ENCODE results near the gene SLC26A9. TPM values are rescaled to one million over a fixed set of nuclear protein-coding genes. Genes with fewer than 3 reads are reported as not detected.

Gene SLC26A9
- total and polyA plus RNA-seq, 2 experiments from 2014 or later: not detected

DNA sequence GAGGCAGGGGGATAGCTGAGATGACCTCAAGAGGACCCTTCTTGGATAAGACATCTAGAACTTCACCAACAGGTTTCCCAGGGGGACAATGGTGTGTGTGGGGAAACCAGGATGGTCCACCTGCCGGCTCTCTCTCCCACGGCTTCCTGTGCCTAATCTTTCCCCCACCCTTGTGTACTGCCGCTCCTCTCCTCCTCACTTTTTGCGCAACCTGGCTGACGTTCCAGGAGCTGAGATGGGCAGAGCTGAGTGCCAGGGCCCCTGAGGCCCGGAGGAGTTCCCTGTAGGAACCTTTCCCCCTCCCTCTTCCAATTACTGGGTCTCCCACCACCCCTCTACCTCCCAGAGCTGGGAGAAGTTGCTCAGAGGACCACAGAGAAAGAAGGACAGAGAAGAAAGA is 6.9 kb downstream of the SLC26A9 start:
- Histone ChIP-seq H3K79me2 (replicated peaks; ENCODE audit: insufficient read depth) (no peaks in the 10 kb centered on the region), H3F3A (replicated peaks; ENCODE audit: low read depth) (no peaks in the 10 kb centered on the region), H3K4me3 (no peak overlapping the region), H3K4me2 (no peak overlapping the region), H3K4me1 (ENCODE audit: insufficient read depth) (peaks cover 11% of the 10 kb centered on the region), H3K27me3 (ENCODE audit: insufficient read depth) (no peaks in the 10 kb centered on the region), H3K27ac (ENCODE audit: low read depth) (no peak overlapping the region), H2AFZ (no peak overlapping the region), H3K36me3 (ENCODE audit: insufficient read depth) (no peaks in the 10 kb centered on the region), H4K20me1 (replicated peaks; ENCODE audit: insufficient read depth) (no peaks in the 10 kb centered on the region), H3K9me2 (ENCODE audit: insufficient read depth) (peaks cover 8% of the 10 kb centered on the region)
- no peaks in the 10 kb centered on the region for H3K36me3 Mint-ChIP-seq (ENCODE audit: low read depth)
- H3K27ac Mint-ChIP-seq: no peak overlapping the region
- H3K4me1 Mint-ChIP-seq: peaks cover 32% of the 10 kb centered on the region
- H3K4me3 Mint-ChIP-seq: no peak overlapping the region
- no peak for ATAC-seq
- H3K9me3 Mint-ChIP-seq: no peaks in the 10 kb centered on the region; the same call in 2 of the 3 replicates
- H3K27me3 Mint-ChIP-seq (ENCODE audit: insufficient read depth, low read depth, poor library complexity): peaks cover 12% of the 10 kb centered on the region
- TF ChIP-seq CREB1 (CRISPR knock-in tag; IDR thresholded peaks at IDR 0.05; ENCODE audit: low read depth): no peak
- no peak for TF ChIP-seq STAT1 (IDR thresholded peaks at IDR 0.05; ENCODE audit: unreplicated experiment)
- no peak for TF ChIP-seq NANOG (IDR thresholded peaks at IDR 0.05; ENCODE audit: borderline replicate concordance)
- no peak for TF ChIP-seq EZH2phosphoT487 (IDR thresholded peaks at IDR 0.05; ENCODE audit: unreplicated experiment)
- no peak for DNase-seq (ENCODE audit: low spot score)

GRCh38 chr1:205935869-205936268 is 7.4 kb downstream of the SLC26A9 start:
- Mint-ChIP-seq H3K27me3 (ENCODE audit: insufficient read depth, low read depth, poor library complexity) (peaks cover 10% of the 10 kb centered on the region), H3K9me3 (no peaks in the 10 kb centered on the region; the same call in 2 of the 3 replicates), H3K27ac (no peak overlapping the region), H3K4me1 (peaks cover 31% of the 10 kb centered on the region), H3K36me3 (ENCODE audit: low read depth) (no peaks in the 10 kb centered on the region), H3K4me3 (no peak overlapping the region)
- no peak overlapping the region for H3K4me3 ChIP-seq
- H3K4me2 ChIP-seq: no peak overlapping the region
- H3K36me3 ChIP-seq (ENCODE audit: insufficient read depth): no peaks in the 10 kb centered on the region
- ATAC-seq (no peak), DNase-seq (ENCODE audit: low spot score) (no peak)
- peaks cover 11% of the 10 kb centered on the region for H3K4me1 ChIP-seq (ENCODE audit: insufficient read depth)
- no peak overlapping the region for H2AFZ ChIP-seq
- no peaks in the 10 kb centered on the region for H3K79me2 ChIP-seq (replicated peaks; ENCODE audit: insufficient read depth)
- TF ChIP-seq STAT1 (IDR thresholded peaks at IDR 0.05; ENCODE audit: unreplicated experiment): no peak
- TF ChIP-seq NANOG (IDR thresholded peaks at IDR 0.05; ENCODE audit: borderline replicate concordance): no peak
- TF ChIP-seq, protein P1, sequence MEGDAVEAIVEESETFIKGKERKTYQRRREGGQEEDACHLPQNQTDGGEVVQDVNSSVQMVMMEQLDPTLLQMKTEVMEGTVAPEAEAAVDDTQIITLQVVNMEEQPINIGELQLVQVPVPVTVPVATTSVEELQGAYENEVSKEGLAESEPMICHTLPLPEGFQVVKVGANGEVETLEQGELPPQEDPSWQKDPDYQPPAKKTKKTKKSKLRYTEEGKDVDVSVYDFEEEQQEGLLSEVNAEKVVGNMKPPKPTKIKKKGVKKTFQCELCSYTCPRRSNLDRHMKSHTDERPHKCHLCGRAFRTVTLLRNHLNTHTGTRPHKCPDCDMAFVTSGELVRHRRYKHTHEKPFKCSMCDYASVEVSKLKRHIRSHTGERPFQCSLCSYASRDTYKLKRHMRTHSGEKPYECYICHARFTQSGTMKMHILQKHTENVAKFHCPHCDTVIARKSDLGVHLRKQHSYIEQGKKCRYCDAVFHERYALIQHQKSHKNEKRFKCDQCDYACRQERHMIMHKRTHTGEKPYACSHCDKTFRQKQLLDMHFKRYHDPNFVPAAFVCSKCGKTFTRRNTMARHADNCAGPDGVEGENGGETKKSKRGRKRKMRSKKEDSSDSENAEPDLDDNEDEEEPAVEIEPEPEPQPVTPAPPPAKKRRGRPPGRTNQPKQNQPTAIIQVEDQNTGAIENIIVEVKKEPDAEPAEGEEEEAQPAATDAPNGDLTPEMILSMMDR (conservative IDR thresholded peaks at IDR 0.05; ENCODE audit: low read depth in 2 of 2): no peak
- no peak for TF ChIP-seq EZH2 (IDR thresholded peaks at IDR 0.05; ENCODE audit: low read depth, unreplicated experiment)
- no peaks in the 10 kb centered on the region for H4K20me1 ChIP-seq (replicated peaks; ENCODE audit: insufficient read depth)
- no peaks in the 10 kb centered on the region for H3K27me3 ChIP-seq (ENCODE audit: insufficient read depth)
- peaks cover 8% of the 10 kb centered on the region for H3K9me2 ChIP-seq (ENCODE audit: insufficient read depth)
- no peaks in the 10 kb centered on the region for H3F3A ChIP-seq (replicated peaks; ENCODE audit: low read depth)
- no peak overlapping the region for H3K27ac ChIP-seq (ENCODE audit: low read depth)

DNA sequence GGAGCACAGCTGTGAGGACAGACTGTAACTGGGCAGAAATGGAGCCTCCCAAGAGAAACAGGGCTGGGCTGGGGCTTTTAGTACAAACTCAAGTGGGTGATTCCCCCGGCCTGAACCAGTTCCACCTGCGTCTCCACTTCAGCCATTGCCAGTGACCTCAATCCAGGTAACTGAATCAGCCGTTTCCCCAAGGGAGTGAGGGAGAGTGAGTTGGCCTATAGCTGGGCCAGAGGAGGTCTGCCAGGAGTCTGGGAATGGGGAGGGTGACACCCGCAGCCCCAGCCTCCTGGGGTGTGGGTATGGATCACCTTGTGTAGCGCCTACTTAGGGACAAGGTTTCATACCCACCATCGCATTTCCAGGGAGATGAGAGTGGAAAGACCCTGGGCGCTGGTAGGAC is 8.5 kb downstream of the SLC26A9 start:
- H3K36me3 ChIP-seq (ENCODE audit: insufficient read depth): no peaks in the 10 kb centered on the region
- H4K20me1 ChIP-seq (replicated peaks; ENCODE audit: insufficient read depth): no peaks in the 10 kb centered on the region
- Mint-ChIP-seq H3K9me3 (no peaks in the 10 kb centered on the region; the same call in 2 of the 3 replicates), H3K4me1 (peaks cover 20% of the 10 kb centered on the region), H3K27me3 (ENCODE audit: insufficient read depth, low read depth, poor library complexity) (peaks cover 6% of the 10 kb centered on the region), H3K27ac (no peak overlapping the region), H3K4me3 (no peak overlapping the region), H3K36me3 (ENCODE audit: low read depth) (no peaks in the 10 kb centered on the region)
- no peak overlapping the region for H3K4me2 ChIP-seq
- H3K27me3 ChIP-seq (ENCODE audit: insufficient read depth): no peaks in the 10 kb centered on the region
- no peak overlapping the region for H2AFZ ChIP-seq
- H3K27ac ChIP-seq (ENCODE audit: low read depth): no peak overlapping the region
- H3K79me2 ChIP-seq (replicated peaks; ENCODE audit: insufficient read depth): no peaks in the 10 kb centered on the region
- no peak overlapping the region for H3K4me3 ChIP-seq
- DNase-seq (ENCODE audit: low spot score): no peak
- H3K9me2 ChIP-seq (ENCODE audit: insufficient read depth): peaks cover 8% of the 10 kb centered on the region
- no peak for ATAC-seq
- peaks cover 6% of the 10 kb centered on the region; the same call in 1 of the 2 replicates for H3K4me1 ChIP-seq (ENCODE audit: insufficient read depth)
- H3F3A ChIP-seq (replicated peaks; ENCODE audit: low read depth): no peaks in the 10 kb centered on the region
- TF ChIP-seq EZH2phosphoT487 (IDR thresholded peaks at IDR 0.05; ENCODE audit: unreplicated experiment) (no peak), EZH2 (IDR thresholded peaks at IDR 0.05; ENCODE audit: low read depth, unreplicated experiment) (no peak), CREB1 (CRISPR knock-in tag; IDR thresholded peaks at IDR 0.05; ENCODE audit: low read depth) (no peak), NANOG (IDR thresholded peaks at IDR 0.05; ENCODE audit: borderline replicate concordance) (no peak), JUNB (IDR thresholded peaks at IDR 0.05; ENCODE audit: unreplicated experiment) (no peak)
- TF ChIP-seq, protein P1 (conservative IDR thresholded peaks at IDR 0.05; ENCODE audit: low read depth in 2 of 2): no peak
- TF ChIP-seq, protein P2, sequence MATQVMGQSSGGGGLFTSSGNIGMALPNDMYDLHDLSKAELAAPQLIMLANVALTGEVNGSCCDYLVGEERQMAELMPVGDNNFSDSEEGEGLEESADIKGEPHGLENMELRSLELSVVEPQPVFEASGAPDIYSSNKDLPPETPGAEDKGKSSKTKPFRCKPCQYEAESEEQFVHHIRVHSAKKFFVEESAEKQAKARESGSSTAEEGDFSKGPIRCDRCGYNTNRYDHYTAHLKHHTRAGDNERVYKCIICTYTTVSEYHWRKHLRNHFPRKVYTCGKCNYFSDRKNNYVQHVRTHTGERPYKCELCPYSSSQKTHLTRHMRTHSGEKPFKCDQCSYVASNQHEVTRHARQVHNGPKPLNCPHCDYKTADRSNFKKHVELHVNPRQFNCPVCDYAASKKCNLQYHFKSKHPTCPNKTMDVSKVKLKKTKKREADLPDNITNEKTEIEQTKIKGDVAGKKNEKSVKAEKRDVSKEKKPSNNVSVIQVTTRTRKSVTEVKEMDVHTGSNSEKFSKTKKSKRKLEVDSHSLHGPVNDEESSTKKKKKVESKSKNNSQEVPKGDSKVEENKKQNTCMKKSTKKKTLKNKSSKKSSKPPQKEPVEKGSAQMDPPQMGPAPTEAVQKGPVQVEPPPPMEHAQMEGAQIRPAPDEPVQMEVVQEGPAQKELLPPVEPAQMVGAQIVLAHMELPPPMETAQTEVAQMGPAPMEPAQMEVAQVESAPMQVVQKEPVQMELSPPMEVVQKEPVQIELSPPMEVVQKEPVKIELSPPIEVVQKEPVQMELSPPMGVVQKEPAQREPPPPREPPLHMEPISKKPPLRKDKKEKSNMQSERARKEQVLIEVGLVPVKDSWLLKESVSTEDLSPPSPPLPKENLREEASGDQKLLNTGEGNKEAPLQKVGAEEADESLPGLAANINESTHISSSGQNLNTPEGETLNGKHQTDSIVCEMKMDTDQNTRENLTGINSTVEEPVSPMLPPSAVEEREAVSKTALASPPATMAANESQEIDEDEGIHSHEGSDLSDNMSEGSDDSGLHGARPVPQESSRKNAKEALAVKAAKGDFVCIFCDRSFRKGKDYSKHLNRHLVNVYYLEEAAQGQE (IDR thresholded peaks at IDR 0.05; ENCODE audit: unreplicated experiment): no peak

Measured in GM23338 (cell line).